GM18951 (cell line): Measurements from ENCODE around the gene NEU3.
"Not testable (repeated sequence)": the region's sequence is repeated elsewhere in the genome, so short reads cannot be mapped to it uniquely, and the experiment has no call there.

Experiments
- POLR2A ChIP-seq: IDR thresholded peaks from 4 replicates; pipeline ENCODE4 v1.6.1; 2011; ENCODE audit warnings: mild to moderate bottlenecking; ENCODE audit not compliant: insufficient read length, insufficient read depth; ENCODE audit errors: extremely low read depth
- in situ Hi-C: fragments of 300-500 bp; cut with MboI; formaldehyde crosslinking; loops from one replicate; pipeline ENCODE4 v1.12.0; 2022; ENCODE audit warnings: low sequenced_read_pairs, mixed read lengths, inconsistent platforms; ENCODE audit not compliant: unreplicated experiment

The NEU3 gene

DNA sequence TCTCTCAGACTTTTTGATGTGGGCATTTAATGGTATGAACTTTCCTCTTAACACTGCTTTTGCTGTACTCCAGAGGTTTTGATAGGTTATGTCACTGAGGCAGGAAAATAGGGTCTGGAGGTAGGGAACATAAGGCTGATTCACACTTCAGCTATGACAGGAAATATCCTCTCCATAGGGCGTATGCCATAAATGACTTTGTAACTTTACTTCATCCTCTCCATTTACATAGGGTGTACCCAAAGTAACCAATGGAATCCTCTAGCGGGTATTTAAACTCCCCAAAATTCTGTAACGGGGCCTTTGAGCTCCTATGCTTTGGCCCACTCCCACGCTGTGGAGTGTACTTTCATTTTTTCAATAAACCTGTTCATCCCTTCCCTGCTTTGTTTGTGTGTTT, 58.5 kb downstream of the NEU3 start:
- TF ChIP-seq POLR2A = no peak
- in situ Hi-C loops = no loop called here

DNA sequence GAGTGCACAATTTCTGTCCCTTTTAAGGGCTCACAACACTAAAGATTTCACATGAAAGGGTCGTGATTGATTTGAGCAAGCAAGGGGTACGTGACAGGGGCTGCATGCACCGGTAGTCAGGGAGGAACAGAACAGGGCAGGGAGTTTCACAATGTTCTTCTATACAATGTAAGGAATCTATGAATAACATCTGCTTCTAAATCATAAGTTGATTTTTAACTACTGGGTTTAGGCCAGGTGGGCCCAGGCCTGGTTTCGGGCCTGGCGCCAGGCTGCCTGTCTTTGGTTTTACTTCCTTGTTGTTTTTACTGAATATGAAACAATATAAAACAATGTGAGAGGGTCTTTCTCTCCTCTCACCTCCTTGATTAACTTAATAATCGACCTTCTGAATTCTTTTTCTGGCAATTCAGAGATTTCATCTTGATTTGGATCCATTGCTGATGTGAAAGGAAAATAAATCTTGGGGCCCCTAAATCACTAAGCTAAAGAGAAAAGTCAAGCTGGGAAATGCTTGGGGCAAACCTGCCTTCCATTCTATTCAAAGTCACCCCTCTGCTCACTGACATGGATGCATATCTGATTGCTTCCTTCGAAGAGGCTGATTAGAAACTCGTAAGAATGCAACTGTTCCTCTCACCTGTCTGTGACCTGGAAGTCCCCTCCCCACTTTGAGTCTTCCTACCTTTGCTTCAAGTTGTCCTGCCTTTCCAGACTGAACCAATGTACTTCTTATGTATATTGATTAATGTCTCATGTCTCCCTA, 61.0 kb downstream of the NEU3 start:
- in situ Hi-C loops = not testable (repeated sequence)

DNA sequence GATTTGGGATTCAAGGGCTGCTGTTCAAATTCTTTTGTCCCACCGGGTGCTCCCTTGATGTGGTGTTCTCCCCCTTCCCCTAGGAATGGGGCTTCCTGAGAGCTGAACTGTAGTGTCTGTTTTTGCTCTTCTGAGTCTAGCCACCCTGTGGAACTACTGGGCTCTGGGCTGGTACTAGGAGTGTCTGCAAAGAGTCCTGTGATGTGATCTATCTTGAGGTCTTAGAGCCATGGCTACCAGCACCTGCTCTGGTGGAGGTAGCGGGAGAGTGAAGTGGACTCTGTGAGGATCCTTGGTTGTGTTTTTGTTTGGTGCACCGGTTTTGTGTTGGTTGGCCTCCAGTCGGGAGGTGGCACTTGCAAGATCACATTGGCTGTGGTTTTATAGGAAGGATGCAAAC, 61.8 kb downstream of the NEU3 start:
- in situ Hi-C loops = no loop called here
- TF ChIP-seq POLR2A = no peak

DNA sequence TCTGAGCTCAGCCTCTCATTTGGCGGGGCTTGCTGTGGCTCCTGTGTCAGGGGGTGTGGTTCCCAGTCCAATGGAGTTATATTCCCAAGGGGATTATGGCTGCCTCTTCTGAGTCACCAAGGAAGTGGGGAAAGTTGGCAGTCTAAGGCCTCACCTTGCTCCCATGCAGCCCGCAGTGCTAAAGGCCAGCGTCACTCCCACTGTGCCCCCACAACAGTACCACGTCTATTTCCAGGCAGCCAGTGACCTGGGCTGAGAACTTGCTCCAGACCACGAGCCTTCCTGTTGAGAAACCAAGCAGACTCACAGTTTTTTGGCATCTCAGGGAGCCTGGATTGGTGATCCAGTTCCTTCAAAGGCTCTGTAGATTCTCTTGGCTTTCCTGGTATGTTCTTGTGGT, 62.3 kb downstream of the NEU3 start:
- in situ Hi-C loops = no loop called here
- no peak for TF ChIP-seq POLR2A

DNA sequence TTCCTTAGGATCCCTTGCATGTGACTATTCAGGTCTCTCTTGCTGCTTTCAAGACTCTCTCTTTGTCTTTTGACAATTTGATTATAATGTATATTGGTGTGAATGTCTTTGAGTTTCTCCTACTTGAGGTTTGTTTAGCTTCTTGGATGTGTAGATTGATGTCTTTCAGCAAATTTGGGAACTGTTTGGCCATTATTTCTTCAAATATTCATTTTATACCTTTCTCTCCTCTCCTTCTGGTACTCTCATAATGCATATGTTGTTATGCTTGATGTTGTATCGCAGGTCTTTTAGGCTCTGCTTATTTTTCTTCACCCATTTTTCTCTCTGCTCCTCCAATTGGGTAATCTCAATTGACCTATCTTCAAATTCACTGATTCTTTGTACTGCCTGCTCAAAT, 63.7 kb downstream of the NEU3 start:
- in situ Hi-C loops = no loop called here
- no peak for TF ChIP-seq POLR2A

DNA sequence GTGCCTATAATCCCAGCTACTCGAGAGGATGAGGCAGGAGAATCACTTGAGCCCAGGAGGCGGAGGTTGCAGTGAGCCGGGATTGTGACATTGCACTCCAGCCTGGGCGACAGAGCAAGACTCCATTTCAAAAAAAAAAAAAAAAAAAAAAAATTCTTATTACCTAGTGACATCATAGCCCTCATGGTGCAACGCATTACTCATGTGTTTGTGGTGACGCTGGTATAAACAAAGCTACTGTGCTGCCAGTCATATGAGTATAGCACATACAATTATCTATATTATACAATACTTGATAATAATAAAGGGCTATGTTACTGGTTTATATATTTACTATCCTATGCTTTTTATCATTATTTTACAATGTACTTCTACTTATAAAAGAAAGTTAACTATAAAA, 66.8 kb downstream of the NEU3 start:
- no peak for TF ChIP-seq POLR2A

DNA sequence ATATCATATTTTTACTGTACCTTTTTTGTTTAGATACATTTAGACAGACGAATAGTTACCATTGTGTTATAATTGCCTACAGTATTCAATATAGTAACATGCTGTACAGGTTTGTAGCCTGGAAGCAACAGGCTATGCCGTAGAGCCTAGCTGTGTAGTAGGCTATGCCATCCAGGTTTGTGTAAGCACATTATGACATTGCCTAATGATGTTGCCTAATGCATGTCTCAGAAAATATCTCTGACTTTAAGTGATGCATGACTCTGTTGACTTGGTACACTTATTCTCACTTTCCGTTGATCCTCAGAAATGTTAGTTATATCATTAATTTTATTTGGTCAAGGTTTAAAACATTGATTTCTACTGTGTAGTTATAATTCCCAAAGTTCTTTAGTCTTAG, 68.1 kb downstream of the NEU3 start:
- in situ Hi-C loops = no loop called here
- no peak for TF ChIP-seq POLR2A

More for the DNA sequence above, 66.8 kb downstream of the NEU3 start:
- in situ Hi-C loops = no loop called here

DNA sequence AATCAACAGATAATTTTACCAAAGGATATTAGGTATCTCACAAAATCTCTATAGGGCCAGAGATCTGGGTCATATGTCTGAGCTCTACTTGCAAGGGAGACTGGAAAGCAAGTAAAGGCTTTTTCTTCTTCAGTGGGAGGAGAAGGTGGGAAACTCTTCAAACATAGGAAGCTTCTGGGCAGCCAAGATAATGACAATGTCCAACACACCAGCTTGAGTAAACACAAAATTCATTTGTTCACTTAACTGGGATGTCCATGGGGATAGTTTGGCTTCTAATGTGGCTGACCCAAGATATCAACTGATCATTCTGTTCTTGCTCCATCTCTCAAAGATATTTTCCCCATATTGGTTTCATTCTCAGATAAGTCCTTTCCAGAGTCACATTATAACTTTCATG, 70.6 kb downstream of the NEU3 start:
- in situ Hi-C loops = no loop called here
- TF ChIP-seq POLR2A = no peak

DNA sequence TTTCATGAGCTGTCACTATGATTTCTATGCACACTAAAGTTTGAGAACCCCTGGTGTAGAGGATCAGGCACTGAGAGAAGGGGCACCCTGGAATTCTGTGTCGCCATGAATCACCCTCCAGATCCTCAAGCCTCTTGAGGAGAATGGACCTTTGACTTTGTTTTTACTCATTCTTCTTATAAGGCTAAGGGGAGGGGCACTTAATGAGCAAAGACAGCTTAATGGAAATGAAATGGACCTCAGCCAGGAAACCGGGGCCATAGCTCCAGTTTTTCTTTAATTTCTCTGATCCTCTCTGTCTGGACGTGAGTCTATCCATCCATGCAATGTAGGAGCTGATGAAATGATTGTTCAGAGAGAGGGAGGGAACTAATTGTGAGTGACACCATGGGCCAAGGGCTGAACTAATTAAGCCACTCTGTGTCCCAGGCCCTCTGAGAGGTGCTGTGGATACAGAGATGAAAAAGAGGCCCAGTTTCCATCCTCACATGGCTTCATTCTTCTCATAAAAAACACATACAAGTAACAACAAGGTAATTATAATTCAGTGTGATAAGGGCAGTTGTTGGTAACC, 75.1 kb downstream of the NEU3 start:
- in situ Hi-C loops = no loop called here

DNA sequence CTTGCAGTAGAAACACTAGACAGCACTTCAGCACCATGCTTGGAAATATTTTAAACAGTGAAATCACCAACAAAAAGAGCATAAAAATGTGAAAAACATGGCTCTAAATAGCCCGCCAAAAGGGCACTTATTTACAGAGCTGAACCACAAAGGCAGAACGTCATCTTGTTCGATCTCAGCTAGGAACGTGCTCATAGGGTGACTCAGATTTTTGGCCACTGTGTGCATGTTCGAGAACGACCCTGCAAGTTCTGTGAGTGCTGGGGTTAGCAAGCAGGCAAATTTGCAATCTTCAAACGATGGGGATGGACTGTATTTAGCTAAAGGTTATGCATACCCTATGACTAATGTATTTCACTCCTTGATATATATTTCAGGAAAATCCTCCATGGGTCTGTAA, 77.3 kb downstream of the NEU3 start:
- no peak for TF ChIP-seq POLR2A
- in situ Hi-C loops = no loop called here

More for the DNA sequence above, 75.1 kb downstream of the NEU3 start:
- no peak for TF ChIP-seq POLR2A
